Endothelial cell of umbilical vein (primary cell): Measurements from ENCODE around the gene TRAK1. TPM values are rescaled to one million over a fixed set of nuclear protein-coding genes. Genes with fewer than 3 reads are reported as not detected.

Experiments
- BruUV-seq: library from RNA; stranded (reverse); fragments of 400-500 nt; replicated peaks from 2 replicates; lab custom pipeline; 2021; lab: Mats Ljungman, UMichigan
- CTCF ChIA-PET: fragments of 300-600, 350-600 bp; sonication (Branson Sonifier 250); formaldehyde crosslinking; loops from one replicate; lab custom pipeline; 2021; ENCODE audit warnings: antibody characterized with exemption, inconsistent platforms; lab: Charles Lee
- POLR2A ChIA-PET: fragments of 300-600, 350-600 bp; sonication (Branson Sonifier 250); formaldehyde crosslinking; loops from one replicate; lab custom pipeline; 2021; ENCODE audit warnings: antibody characterized with exemption, inconsistent platforms; lab: Charles Lee
- DNase-seq: peaks from one replicate; pipeline ENCODE4 v3.0.0-alpha.2; 2011; ENCODE audit warnings: low read depth, low spot score
- FAIRE-seq: peaks from 2 replicates; lab custom pipeline; 2011; peaks lifted over from hg19 to GRCh38; lab: Jason Lieb, UNC
- H2AFZ ChIP-seq: 2 replicates; pipeline ENCODE4 v1.6.0; 2012; ENCODE audit warnings: low read depth, low read length, control low read depth, inconsistent platforms
- H3K27ac ChIP-seq: 2 replicates; pipeline ENCODE4 v1.5.1; 2011; ENCODE audit warnings: low read depth, mild to moderate bottlenecking, control low read depth, low read length, moderate library complexity; ENCODE audit not compliant: insufficient read depth
- H3K27me3 ChIP-seq, 2 experiments: 2 replicates each; pipeline versions ENCODE4 v1.6.0 to v1.6.1; 2011; ENCODE audit warnings: low read length in 2 of 2, mixed read lengths in 1 of 2; ENCODE audit not compliant: control insufficient read depth in 2 of 2, insufficient read depth in 2 of 2
- H3K36me3 ChIP-seq, 2 experiments: 2 replicates in 1 of 2; 3 replicates in 1 of 2; pipeline ENCODE4 v1.5.1; 2011; ENCODE audit warnings: low read length in 2 of 2, mild to moderate bottlenecking in 1 of 2, moderate library complexity in 1 of 2; ENCODE audit not compliant: control insufficient read depth in 2 of 2, insufficient read depth in 2 of 2; ENCODE audit errors: extremely low read depth in 1 of 2
- H3K4me1 ChIP-seq: 3 replicates; pipeline ENCODE4 v1.5.1; 2011; ENCODE audit warnings: mild to moderate bottlenecking, low read length; ENCODE audit not compliant: control insufficient read depth, insufficient read depth; ENCODE audit errors: extremely low read depth
- H3K4me2 ChIP-seq: 2 replicates; pipeline ENCODE4 v1.6.1; 2011; ENCODE audit warnings: low read length, control low read depth, mixed read lengths; ENCODE audit not compliant: insufficient read depth
- H3K4me3 ChIP-seq, 3 experiments: fragments of 200-600 bp in 1 of 3; sonication (generic), shearing (Covaris generic) in 1 of 3; replicated peaks in 1 of 3; 2 replicates each; pipeline ENCODE4 v1.5.1; 2011 to 2016; ENCODE audit warnings: control low read depth in 3 of 3, low read length in 3 of 3, mild to moderate bottlenecking in 2 of 3, inconsistent platforms in 1 of 3, low read depth in 1 of 3, moderate library complexity in 1 of 3; ENCODE audit not compliant: insufficient read depth in 1 of 3
- H3K79me2 ChIP-seq: 2 replicates; pipeline ENCODE4 v1.6.0; 2012; ENCODE audit warnings: low read length, inconsistent platforms; ENCODE audit not compliant: control insufficient read depth, insufficient read depth
- H3K9ac ChIP-seq: replicated peaks from 2 replicates; pipeline ENCODE3; 2011; ENCODE audit warnings: low read length, control low read depth; ENCODE audit not compliant: insufficient read depth; ENCODE audit errors: extremely low read depth
- H3K9me1 ChIP-seq: replicated peaks from 3 replicates; pipeline ENCODE4 v1.6.0; 2011; ENCODE audit warnings: mild to moderate bottlenecking, low read length; ENCODE audit not compliant: control insufficient read depth, insufficient read depth; ENCODE audit errors: extremely low read depth
- H3K9me3 ChIP-seq: replicated peaks from 2 replicates; pipeline ENCODE4 v1.5.1; 2012; ENCODE audit warnings: low read length, inconsistent platforms; ENCODE audit not compliant: control insufficient read depth, insufficient read depth
- H4K20me1 ChIP-seq: replicated peaks from 2 replicates; pipeline ENCODE3; 2011; ENCODE audit warnings: mild to moderate bottlenecking, low read length; ENCODE audit not compliant: control insufficient read depth, insufficient read depth; ENCODE audit errors: extremely low read depth
- CTCF ChIP-seq, 2 donors: IDR thresholded peaks; 1 replicate in 1 of 2; 2 replicates in 1 of 2; pipeline ENCODE4 v1.5.1; 2011; ENCODE audit warnings: low read length in 2 of 2, mild to moderate bottlenecking in 2 of 2, moderate library complexity in 2 of 2, control low read depth in 1 of 2, inconsistent platforms in 1 of 2, low read depth in 1 of 2; ENCODE audit not compliant: insufficient read depth in 1 of 2; ENCODE audit errors: extremely low read depth in 1 of 2
- EZH2 ChIP-seq: IDR thresholded peaks from 2 replicates; pipeline ENCODE4 v1.6.1; 2012; ENCODE audit warnings: borderline replicate concordance, low read depth, mild to moderate bottlenecking, moderate library complexity, low read length, inconsistent platforms; ENCODE audit not compliant: severe bottlenecking
- FOS ChIP-seq: IDR thresholded peaks from 2 replicates; pipeline ENCODE4 v1.6.1; 2011; ENCODE audit warnings: mild to moderate bottlenecking, low read length, moderate library complexity, borderline replicate concordance; ENCODE audit not compliant: insufficient read depth
- GATA2 ChIP-seq: IDR thresholded peaks from 2 replicates; pipeline ENCODE4 v1.7.0; 2011; ENCODE audit warnings: low read depth, mild to moderate bottlenecking, moderate library complexity, mixed read lengths, low read length; ENCODE audit not compliant: insufficient read length, insufficient read depth
- JUN ChIP-seq: IDR thresholded peaks from 2 replicates; pipeline ENCODE4 v1.6.1; 2011; ENCODE audit warnings: borderline replicate concordance, low read depth; ENCODE audit not compliant: insufficient read length, insufficient read depth
- MAX ChIP-seq: IDR thresholded peaks from 2 replicates; pipeline ENCODE4 v1.6.1; 2011; ENCODE audit not compliant: insufficient read depth, insufficient read length
- MYC ChIP-seq: IDR thresholded peaks from one replicate; pipeline ENCODE4 v1.6.1; 2011; ENCODE audit warnings: mild to moderate bottlenecking, low read depth, low read length
- POLR2A ChIP-seq: IDR thresholded peaks from 2 replicates; pipeline ENCODE4 v1.6.1; 2012; ENCODE audit warnings: low read depth, mild to moderate bottlenecking, control low read depth, low read length
- POLR2AphosphoS5 ChIP-seq: IDR thresholded peaks from 2 replicates; pipeline ENCODE4 v1.6.1; 2012; ENCODE audit warnings: low read depth, mild to moderate bottlenecking, control low read depth, low read length, moderate library complexity; ENCODE audit not compliant: insufficient read depth
- dilution Hi-C: fragments of 300-500 bp; cut with MboI; formaldehyde crosslinking; loops from one replicate; pipeline ENCODE4 v1.15.0; 2019; ENCODE audit warnings: low sequenced_read_pairs; ENCODE audit not compliant: extremely low pct_ligation_motif_present
- intact Hi-C: fragments of 100-400 bp; cut with micrococcal nuclease; formaldehyde crosslinking; loops from one replicate; pipeline ENCODE4 v1.10.0; 2022
- polyA plus RNA-seq, 4 experiments: library from polyadenylated mRNA; depleted of rRNA in 3 of 4; stranded (reverse) in 3 of 4; unstranded in 1 of 4; fragments of >200 nt; gene quantifications; 2 replicates each; pipeline versions ENCODE4 v1.2.1 to v1.2.3, GENCODE V29; 2011 to 2012; ENCODE audit warnings: missing spikeins in 1 of 4
- total RNA-seq: library from RNA; stranded (reverse); gene quantifications from 2 replicates; pipeline ENCODE4 v1.2.3, GENCODE V29; 2021

Gene TRAK1
- total and polyA plus RNA-seq, 2 donors (not counting 3 experiments of a cell fraction or from before 2014, with no cell fraction given), result 38.5 to 59.6 TPM

- intact Hi-C loops, result no loop called here
- TF ChIP-seq POLR2AphosphoS5 (no peak), FOS (no peak), EZH2 (no peak), POLR2A (no peak), JUN (no peak), MAX (no peak), GATA2 (no peak)
- ChIA-PET CTCF (interaction anchor here (1.9 kb wide), 1 partner anchor 13 kb away, joined by 5 read pairs; no protein-coding TSS in a partner anchor), POLR2A (no interaction called here)
- Histone ChIP-seq H3K36me3 (peaks cover 0 to 30% of the 10 kb centered on the region in 2 experiments), H3K9ac (no peak overlapping the region), H4K20me1 (no peaks in the 10 kb centered on the region), H2AFZ (no peak overlapping the region), H3K79me2 (no peaks in the 10 kb centered on the region), H3K4me2 (no peak overlapping the region), H3K4me3 (no peak overlapping the region), H3K27me3 (no peaks in the 10 kb centered on the region), H3K9me3 (no peaks in the 10 kb centered on the region), H3K27ac (no peak overlapping the region), H3K9me1 (no peaks in the 10 kb centered on the region), H3K4me1 (no peaks in the 10 kb centered on the region)
- no peak for DNase-seq
- no TSS peak for BruUV-seq
- no peak for FAIRE-seq
- dilution Hi-C loops, result no loop called here
Observed at GRCh38 chr3:42216302-42216701, 125.1 kb downstream of the TRAK1 start.

- Histone ChIP-seq H3K27me3 (no peaks in the 10 kb centered on the region), H4K20me1 (no peaks in the 10 kb centered on the region), H2AFZ (no peak overlapping the region), H3K9ac (no peak overlapping the region), H3K79me2 (no peaks in the 10 kb centered on the region), H3K9me1 (no peaks in the 10 kb centered on the region), H3K36me3 (peaks cover 0 to 27% of the 10 kb centered on the region in 2 experiments), H3K4me1 (no peaks in the 10 kb centered on the region), H3K27ac (no peak overlapping the region), H3K9me3 (no peaks in the 10 kb centered on the region), H3K4me3 (no peak overlapping the region), H3K4me2 (no peak overlapping the region)
- dilution Hi-C loops, result no loop called here
- BruUV-seq, result no TSS peak
- no peak for FAIRE-seq
- POLR2A ChIA-PET, result no interaction called here
- no peak for DNase-seq
- CTCF ChIA-PET, result no interaction called here
- intact Hi-C loops, result no loop called here
- TF ChIP-seq MYC (no peak), POLR2AphosphoS5 (no peak), CTCF (IDR thresholded peaks at IDR 0.05; ENCODE audit: extremely low read depth in 1 of 2, insufficient read depth in 1 of 2, low read depth in 1 of 2, low read length in 2 of 2) (no peak), POLR2A (no peak), MAX (no peak), GATA2 (no peak)
Observed at GRCh38 chr3:42216931-42217333, 125.8 kb downstream of the TRAK1 start.
